ENCODE measurements around the gene MTMR1.

MTMR1 gene

DNA sequence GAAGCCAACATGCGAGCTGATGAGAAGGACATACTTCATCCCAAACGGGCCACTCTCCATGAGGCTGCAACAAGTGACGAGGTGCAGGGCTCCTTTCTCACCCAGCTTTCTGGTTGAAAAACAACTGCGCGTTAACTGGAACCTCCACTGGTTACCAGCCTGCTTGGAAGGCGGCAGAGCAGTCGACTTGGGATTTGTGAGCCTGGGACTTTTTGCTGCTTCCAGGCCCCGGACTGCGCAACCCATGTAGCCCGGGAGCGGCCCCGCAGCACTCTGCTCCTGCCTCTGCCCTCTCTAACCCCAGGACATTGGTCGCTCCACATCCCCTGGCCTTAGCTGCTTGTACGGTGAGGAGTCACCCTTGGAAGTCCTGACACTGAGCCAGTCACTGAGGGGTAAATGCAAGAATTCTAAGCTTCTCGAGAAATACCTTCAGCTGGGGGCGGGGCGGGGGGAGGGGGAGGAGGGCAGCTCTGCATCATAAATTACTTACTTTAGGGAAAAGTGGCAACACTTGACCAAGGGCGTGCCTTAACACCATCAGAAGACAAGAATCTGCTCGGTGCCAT, 72.7 kb downstream of the MTMR1 start:
- no peak overlapping the region for H3K27ac ChIP-seq

DNA sequence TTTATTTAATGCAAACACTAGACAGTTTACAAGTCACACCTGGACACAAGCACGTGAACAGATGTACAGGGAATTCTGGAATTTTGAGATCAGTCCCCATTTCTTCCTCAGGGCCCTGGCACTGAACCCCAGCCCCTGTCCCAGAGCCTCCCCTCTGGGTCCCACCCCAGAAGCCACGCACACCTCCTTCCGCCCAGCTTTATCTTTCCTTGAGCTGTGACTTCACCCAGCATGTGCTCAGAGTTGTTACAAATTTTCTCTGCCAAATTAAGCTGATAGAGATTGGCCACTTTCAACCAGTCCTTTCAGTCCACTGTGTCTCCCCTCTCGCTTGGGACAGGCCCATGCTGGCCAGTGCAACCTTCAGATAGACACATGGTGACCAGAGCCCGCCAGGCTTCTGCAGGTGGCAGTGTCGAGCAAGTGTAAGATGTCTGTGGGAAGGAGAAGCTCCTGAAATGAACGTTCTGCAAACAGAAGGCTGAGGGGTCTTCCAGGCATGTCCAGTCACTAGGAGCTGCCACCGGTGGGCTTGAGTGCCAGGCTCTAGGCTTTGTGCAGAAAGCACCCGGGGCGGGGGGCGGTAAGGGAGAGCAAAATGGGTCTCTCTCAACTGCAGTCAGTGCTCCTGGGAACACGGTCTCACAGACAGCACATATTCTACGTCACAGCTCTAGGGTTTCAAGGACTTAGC, 73.3 kb downstream of the MTMR1 start:
- TF ChIP-seq, protein P1, sequence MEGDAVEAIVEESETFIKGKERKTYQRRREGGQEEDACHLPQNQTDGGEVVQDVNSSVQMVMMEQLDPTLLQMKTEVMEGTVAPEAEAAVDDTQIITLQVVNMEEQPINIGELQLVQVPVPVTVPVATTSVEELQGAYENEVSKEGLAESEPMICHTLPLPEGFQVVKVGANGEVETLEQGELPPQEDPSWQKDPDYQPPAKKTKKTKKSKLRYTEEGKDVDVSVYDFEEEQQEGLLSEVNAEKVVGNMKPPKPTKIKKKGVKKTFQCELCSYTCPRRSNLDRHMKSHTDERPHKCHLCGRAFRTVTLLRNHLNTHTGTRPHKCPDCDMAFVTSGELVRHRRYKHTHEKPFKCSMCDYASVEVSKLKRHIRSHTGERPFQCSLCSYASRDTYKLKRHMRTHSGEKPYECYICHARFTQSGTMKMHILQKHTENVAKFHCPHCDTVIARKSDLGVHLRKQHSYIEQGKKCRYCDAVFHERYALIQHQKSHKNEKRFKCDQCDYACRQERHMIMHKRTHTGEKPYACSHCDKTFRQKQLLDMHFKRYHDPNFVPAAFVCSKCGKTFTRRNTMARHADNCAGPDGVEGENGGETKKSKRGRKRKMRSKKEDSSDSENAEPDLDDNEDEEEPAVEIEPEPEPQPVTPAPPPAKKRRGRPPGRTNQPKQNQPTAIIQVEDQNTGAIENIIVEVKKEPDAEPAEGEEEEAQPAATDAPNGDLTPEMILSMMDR (IDR thresholded peaks at IDR 0.05) = peak; percentile 20; the same call in 1 of the 2 replicates
- TF ChIP-seq ZFX (IDR thresholded peaks at IDR 0.05; ENCODE audit: borderline replicate concordance) = no peak
- no peak overlapping the region for H3K27ac ChIP-seq

More for the DNA sequence above, 72.7 kb downstream of the MTMR1 start:
- no peak for TF ChIP-seq ZFX (IDR thresholded peaks at IDR 0.05; ENCODE audit: borderline replicate concordance)
- TF ChIP-seq, protein P1 (IDR thresholded peaks at IDR 0.05) = no peak

DNA sequence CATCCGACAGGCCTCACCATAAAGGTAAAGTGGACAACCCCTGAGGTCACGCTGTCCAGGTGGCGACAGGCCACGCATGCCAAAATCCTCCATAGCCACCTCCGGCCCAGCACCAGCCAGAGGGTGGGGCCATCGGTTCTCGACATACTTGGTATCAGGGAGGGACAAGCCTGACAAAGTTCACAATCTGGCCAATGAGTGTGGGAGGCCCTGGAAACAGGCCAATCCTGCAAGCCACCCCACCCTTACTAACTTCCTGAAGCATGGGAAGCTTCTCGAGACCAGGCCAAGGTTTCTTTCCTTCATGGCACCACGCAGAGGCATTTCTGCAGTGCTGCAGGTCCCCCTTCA, 73.8 kb downstream of the MTMR1 start:
- TF ChIP-seq ZFX (IDR thresholded peaks at IDR 0.05; ENCODE audit: borderline replicate concordance) = no peak
- no peak overlapping the region for H3K27ac ChIP-seq

DNA sequence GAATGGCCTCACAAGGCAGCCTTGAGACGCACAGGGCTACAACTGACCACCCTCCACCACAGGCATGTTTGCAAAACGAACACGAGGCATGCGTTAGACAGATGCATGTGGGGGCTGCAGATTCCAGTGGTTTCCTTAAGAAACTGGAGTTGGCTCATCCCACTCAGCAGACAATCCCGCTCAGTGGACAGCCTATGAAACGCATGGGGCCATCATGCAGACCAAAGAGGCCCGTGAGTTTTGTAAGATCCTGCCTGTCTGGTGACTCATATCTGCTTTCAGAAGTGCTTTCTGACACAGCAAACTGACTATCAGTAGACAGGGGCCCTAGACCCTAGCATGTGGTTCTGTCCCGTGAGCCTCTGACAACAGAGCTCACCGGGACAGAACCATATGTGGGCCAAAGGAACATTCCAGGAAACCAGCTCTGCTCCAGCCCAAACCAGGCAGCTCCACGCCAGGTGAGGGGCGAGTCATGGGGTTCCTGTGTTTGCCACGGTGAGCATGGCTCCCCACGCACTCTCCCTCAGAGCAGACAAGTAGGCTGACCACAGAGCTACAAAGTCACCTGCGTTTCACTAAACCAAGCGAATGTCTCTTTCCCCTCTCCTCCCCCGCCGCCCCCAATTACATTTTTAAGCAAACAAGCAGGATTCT, 74.4 kb downstream of the MTMR1 start:
- no peak overlapping the region for H3K27ac ChIP-seq
- TF ChIP-seq, protein P1 (IDR thresholded peaks at IDR 0.05) = no peak
- no peak for TF ChIP-seq ZFX (IDR thresholded peaks at IDR 0.05; ENCODE audit: borderline replicate concordance)

DNA sequence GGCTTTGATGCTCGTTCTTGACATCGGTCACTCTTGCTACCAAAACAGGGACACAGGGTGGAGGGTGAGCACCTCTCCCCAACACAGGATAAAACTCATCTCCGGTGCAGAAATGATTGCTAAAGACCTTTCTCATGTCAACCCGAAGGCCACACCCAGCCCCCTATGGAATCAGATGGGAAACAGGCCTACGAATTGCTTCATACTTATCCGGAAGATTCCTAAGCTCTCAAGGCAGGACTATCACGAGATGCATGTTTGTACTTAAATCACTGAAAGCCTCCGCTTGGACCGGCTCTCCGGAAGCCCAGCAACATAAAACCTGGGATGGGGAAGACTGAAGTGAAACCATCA, 74.9 kb downstream of the MTMR1 start:
- H3K27ac ChIP-seq = no peak overlapping the region
- TF ChIP-seq ZFX (IDR thresholded peaks at IDR 0.05; ENCODE audit: borderline replicate concordance) = no peak
- TF ChIP-seq, protein P1 (IDR thresholded peaks at IDR 0.05) = no peak

DNA sequence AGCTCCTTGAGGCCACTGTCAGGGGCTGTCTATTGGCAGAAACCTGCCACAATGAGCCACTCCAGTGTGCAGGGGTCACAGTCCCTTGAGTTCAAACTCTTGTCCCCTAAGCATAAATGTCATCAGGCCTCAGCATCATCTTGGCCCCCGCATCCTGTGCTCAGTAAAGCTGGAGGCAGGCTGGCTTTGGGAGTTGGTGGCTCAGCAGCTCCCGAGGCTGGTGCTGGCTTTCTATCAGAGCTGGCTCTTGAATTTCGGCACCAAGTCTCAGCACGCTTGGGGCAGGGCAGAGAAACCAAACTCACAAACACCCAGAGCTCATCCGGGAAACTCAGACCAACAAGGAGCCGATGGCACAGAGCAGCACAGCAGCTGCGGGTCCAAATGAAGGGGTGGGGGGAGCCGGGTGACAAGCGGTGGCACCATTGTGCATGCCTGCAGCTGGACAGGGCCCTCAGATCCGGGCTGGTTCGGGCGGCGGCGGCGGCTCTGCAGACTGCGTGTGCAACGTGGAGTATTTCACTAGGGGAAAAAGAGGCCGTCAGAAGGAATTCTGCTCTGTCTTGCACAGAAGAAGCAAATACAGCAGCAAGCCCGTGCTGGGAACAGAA, 75.5 kb downstream of the MTMR1 start:
- TF ChIP-seq, protein P1 (IDR thresholded peaks at IDR 0.05) = no peak
- H3K27ac ChIP-seq = no peak overlapping the region

DNA sequence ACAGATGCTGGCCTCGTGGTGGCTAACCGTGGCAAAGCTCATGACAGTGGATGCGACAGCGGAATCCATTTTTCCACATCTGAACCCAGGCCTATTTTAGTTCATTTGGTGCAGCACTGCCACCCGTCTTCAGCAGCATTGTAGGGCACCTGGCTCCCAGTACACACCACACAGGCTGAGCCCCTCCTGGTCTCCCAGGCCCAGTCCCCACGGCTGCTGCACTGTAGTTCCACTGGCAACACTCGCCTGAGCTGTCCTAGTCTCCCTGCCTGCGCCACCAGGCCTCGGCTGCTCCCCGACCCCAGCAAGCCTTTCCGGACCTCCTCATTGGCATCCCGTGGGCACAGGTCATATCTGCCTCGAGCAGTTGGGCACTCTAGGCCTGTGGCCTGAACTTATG, 76.2 kb downstream of the MTMR1 start:
- TF ChIP-seq, protein P1 (IDR thresholded peaks at IDR 0.05) = no peak
- no peak for TF ChIP-seq ZFX (IDR thresholded peaks at IDR 0.05; ENCODE audit: borderline replicate concordance)
- H3K27ac ChIP-seq = no peak overlapping the region

Data from 22Rv1 (cell line).